HG03039 (cell line): ENCODE measurements around the gene TGDS.
"Not testable (repeated sequence)": the region's sequence is repeated elsewhere in the genome, so short reads cannot be mapped to it uniquely, and the experiment has no call there.

Experiments used
- ATAC-seq: cut with Tn5 transposase; IDR thresholded peaks from one replicate; pipeline ENCODE4 v1.9.1; 2021; ENCODE audit warnings: mild to moderate bottlenecking, moderate library complexity; ENCODE audit not compliant: unreplicated experiment

The TGDS gene

GRCh38 chr13:94553766-94554165, 42.2 kb downstream of the TGDS start:
- ATAC-seq = no peak

GRCh38 chr13:94552095-94552494, 43.9 kb downstream of the TGDS start:
- ATAC-seq = no peak

- peak; percentile 5 for ATAC-seq
These were observed 45.8 kb downstream of the TGDS start for GRCh38 chr13:94550062-94550738.

- ATAC-seq = peak; percentile 89
These were observed 46.5 kb downstream of the TGDS start for GRCh38 chr13:94549232-94550061.

- ATAC-seq = peak; percentile 46
These were observed 47.1 kb downstream of the TGDS start for GRCh38 chr13:94548821-94549231.

GRCh38 chr13:94548382-94548781, 47.6 kb downstream of the TGDS start:
- ATAC-seq = no peak

- no peak for ATAC-seq
These were observed 49.7 kb downstream of the TGDS start for GRCh38 chr13:94546061-94546839.

GRCh38 chr13:94544922-94545321, 51.0 kb downstream of the TGDS start:
- no peak for ATAC-seq

- ATAC-seq = no peak
These were observed 53.0 kb downstream of the TGDS start for GRCh38 chr13:94542917-94543316.

GRCh38 chr13:94537740-94538630, 58.0 kb downstream of the TGDS start:
- ATAC-seq = no peak

- no peak for ATAC-seq
These were observed 60.2 kb downstream of the TGDS start for GRCh38 chr13:94535775-94536174.

GRCh38 chr13:94535231-94535630, 60.7 kb downstream of the TGDS start:
- ATAC-seq = no peak

GRCh38 chr13:94534166-94534565, 61.8 kb downstream of the TGDS start:
- no peak for ATAC-seq

- not testable (repeated sequence) for ATAC-seq
These were observed 63.7 kb downstream of the TGDS start for GRCh38 chr13:94532278-94532677.

- ATAC-seq = not testable (repeated sequence)
These were observed 69.0 kb downstream of the TGDS start for GRCh38 chr13:94526956-94527355.

GRCh38 chr13:94525781-94526180, 70.2 kb downstream of the TGDS start:
- no peak for ATAC-seq

GRCh38 chr13:94524407-94524806, 71.5 kb downstream of the TGDS start:
- no peak for ATAC-seq
